Lower leg skin (tissue), 4 donors: Measurements from ENCODE around the gene SORCS1. TPM values are rescaled to one million over a fixed set of nuclear protein-coding genes. Genes with fewer than 3 reads are reported as not detected.

Experiments
- DNase-seq, 2 donors: peaks; one replicate each; pipeline ENCODE4 v3.0.0-alpha.2; 2019; ENCODE audit warnings: low spot score in 2 of 2
- H3K4me3 ChIP-seq: fragments of 200-600 bp; sonication (generic); 2 replicates; pipeline ENCODE4 v1.5.1; 2017; ENCODE audit warnings: mild to moderate bottlenecking, low read depth; ENCODE audit not compliant: poor library complexity, severe bottlenecking
- POLR2A ChIP-seq, 2 donors: fragments of 450-650 bp; IDR thresholded peaks; one replicate each; pipeline ENCODE4 v1.6.1; 2016 to 2017; ENCODE audit warnings: antibody characterized with exemption in 2 of 2, mild to moderate bottlenecking in 1 of 2, moderate library complexity in 1 of 2
- WGBS, 2 donors: methylation state at CpG; one replicate each; pipeline ENCODE4 v1.1.5; 2018; 5-methylcytosine and 5-hydroxymethylcytosine counted together
- intact Hi-C: fragments of 100-400 bp; cut with DNase I; formaldehyde crosslinking; loops from one replicate; pipeline ENCODE4 v1.15.0; 2023; ENCODE audit warnings: low total_unique reads
- total RNA-seq, 4 donors: library from RNA; depleted of rRNA; stranded (reverse); fragments of >200 nt; gene quantifications; one replicate each; pipeline ENCODE4 v1.1.0, GENCODE V29; 2016
- TF ChIP-seq, protein P1 (sequence below), 3 donors: fragments of 450-650 bp; IDR thresholded peaks; one replicate each; pipeline ENCODE4 v1.5.1; 2016; ENCODE audit warnings: antibody characterized with exemption in 3 of 3, mild to moderate bottlenecking in 3 of 3, moderate library complexity in 2 of 3

The SORCS1 gene
- total RNA-seq, 4 donors from 2014 or later = 2.2 to 5.3 (median 2.9) TPM

DNA sequence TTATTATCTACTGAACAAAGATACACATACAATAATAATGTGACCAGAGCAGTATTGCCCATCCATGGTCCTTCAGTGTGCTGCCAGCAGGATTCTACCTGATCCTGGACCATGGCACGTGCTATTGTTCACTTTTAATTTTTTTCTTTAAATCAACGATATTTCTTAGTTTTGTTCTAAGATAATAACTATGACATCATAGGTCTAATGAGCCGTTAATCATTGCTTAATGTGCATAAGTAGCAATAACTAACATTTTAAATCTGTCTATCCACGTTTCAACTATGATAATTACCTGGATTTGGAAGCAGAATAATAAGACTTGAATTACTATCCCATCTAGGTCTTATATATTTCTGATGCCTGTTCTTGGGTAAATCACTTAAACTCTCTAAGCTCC is 253.8 kb downstream of the SORCS1 start:
- no peak for DNase-seq
- intact Hi-C loops = no loop called here
- 69 to 72% methylated on average over 4 of the region's 4 CpGs for WGBS, 2 donors
- TF ChIP-seq, protein P1, sequence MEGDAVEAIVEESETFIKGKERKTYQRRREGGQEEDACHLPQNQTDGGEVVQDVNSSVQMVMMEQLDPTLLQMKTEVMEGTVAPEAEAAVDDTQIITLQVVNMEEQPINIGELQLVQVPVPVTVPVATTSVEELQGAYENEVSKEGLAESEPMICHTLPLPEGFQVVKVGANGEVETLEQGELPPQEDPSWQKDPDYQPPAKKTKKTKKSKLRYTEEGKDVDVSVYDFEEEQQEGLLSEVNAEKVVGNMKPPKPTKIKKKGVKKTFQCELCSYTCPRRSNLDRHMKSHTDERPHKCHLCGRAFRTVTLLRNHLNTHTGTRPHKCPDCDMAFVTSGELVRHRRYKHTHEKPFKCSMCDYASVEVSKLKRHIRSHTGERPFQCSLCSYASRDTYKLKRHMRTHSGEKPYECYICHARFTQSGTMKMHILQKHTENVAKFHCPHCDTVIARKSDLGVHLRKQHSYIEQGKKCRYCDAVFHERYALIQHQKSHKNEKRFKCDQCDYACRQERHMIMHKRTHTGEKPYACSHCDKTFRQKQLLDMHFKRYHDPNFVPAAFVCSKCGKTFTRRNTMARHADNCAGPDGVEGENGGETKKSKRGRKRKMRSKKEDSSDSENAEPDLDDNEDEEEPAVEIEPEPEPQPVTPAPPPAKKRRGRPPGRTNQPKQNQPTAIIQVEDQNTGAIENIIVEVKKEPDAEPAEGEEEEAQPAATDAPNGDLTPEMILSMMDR (IDR thresholded peaks at IDR 0.05) = no peak
- TF ChIP-seq POLR2A (IDR thresholded peaks at IDR 0.05) = no peak
- no peak overlapping the region for H3K4me3 ChIP-seq

DNA sequence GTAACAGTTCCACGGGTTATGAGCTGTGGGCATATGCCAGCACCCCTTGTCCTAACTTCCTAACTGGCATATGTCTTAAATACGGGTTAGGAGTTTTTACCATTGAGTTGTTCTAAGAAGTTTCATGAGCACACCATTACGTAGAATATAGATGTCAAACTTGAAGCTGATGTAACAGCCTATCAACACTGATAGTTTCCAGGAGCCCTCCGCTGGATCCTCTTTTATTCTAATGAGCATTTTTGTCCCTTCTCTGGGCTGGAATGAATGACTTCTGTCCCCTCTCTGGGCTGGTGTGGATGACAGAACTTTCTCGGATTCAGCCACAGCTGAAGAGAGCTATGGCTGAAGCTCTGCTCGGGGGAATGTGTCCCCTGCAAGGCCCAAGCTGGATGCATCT is 256.3 kb downstream of the SORCS1 start:
- H3K4me3 ChIP-seq = no peak overlapping the region
- TF ChIP-seq, protein P1 (IDR thresholded peaks at IDR 0.05) = no peak
- no peak for TF ChIP-seq POLR2A (IDR thresholded peaks at IDR 0.05)
- intact Hi-C loops = no loop called here
- WGBS, 2 donors = 89 to 90% methylated on average over 6 of the region's 6 CpGs
- DNase-seq = no peak

DNA sequence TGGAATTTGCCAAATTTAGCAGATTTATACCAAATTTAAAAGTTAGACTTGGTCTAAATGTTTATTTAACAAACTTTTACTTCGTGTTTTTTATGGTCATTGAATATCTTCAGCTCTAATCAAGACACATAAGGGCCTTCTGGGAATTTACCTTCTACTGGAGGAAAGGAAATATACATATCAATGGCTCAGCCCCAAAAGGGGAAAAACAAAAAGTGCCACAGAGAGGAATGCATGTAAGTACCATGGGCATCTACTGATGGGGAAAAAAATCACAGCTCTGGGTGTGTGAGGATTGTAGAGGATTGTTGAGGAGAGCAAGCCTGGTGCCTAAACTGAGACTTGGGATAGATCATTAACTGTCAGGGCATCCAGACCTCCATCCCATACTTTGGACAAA is 260.3 kb downstream of the SORCS1 start:
- WGBS, 2 donors = 31% methylated on average over 1 of the region's 1 CpG
- no peak for TF ChIP-seq POLR2A (IDR thresholded peaks at IDR 0.05)
- TF ChIP-seq, protein P1 (IDR thresholded peaks at IDR 0.05) = no peak
- intact Hi-C loops = no loop called here
- DNase-seq = no peak
- no peak overlapping the region for H3K4me3 ChIP-seq

- TF ChIP-seq, protein P1 (IDR thresholded peaks at IDR 0.05) = no peak
- TF ChIP-seq POLR2A (IDR thresholded peaks at IDR 0.05) = no peak
- 71 to 78% methylated on average over 2 of the region's 2 CpGs for WGBS, 2 donors
- intact Hi-C loops = no loop called here
- DNase-seq = no peak
- H3K4me3 ChIP-seq = no peak overlapping the region
These were observed 261.3 kb downstream of the SORCS1 start for GRCh38 chr10:106903180-106903579.

DNA sequence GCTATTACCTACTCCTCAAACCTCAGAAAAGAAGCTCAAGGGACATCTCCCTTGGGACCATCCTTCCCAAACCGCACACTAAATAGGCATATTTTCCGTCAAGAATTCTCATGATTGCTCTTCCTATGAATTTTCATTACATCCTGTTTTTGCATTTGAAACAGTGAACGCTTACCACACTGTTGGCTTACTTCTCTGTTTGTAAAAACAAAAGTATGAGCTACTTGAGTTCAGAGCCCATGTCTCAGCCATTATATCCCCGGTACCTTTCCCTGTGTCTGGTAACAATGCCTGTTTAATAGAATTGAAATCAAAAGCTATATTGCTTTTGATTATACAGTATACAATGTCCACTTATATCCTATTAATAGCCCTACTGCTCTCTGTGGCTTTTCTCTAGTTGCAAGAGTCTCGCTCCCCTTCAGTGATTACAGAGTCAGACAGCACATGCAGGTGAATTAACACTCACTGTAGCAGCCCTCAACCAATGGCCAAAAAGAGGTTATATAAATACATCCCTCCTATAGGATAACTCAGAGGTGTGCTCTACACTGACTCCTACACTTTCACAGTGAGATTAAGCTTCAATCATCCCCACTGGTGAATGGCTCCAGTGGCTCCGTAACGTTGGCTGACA is 264.4 kb downstream of the SORCS1 start:
- H3K4me3 ChIP-seq = no peak overlapping the region
- whole genome bisulfite sequencing, 2 donors = 75 to 84% methylated on average over 7 of the region's 7 CpGs
- no peak for DNase-seq
- intact Hi-C loops = no loop called here
- TF ChIP-seq, protein P1 (IDR thresholded peaks at IDR 0.05) = no peak

- intact Hi-C loops = no loop called here
- WGBS, 2 donors = 74 to 79% methylated on average over 4 of the region's 4 CpGs
- H3K4me3 ChIP-seq = no peak overlapping the region
- TF ChIP-seq, protein P1 (IDR thresholded peaks at IDR 0.05) = no peak
- no peak for TF ChIP-seq POLR2A (IDR thresholded peaks at IDR 0.05)
- no peak for DNase-seq
These were observed 266.1 kb downstream of the SORCS1 start for GRCh38 chr10:106898446-106898845.
